Endometrium (tissue), 2 donors: ENCODE measurements around the gene PATL2.
"Not testable (repeated sequence)": the region's sequence is repeated elsewhere in the genome, so short reads cannot be mapped to it uniquely, and the experiment has no call there.

Experiments
- FAIRE-seq: peaks from 2 replicates; lab custom pipeline; 2012; peaks lifted over from hg19 to GRCh38; lab: Jason Lieb, UNC
- donor health status: control.
- donor health status: control.

PATL2 gene

GRCh38 chr15:44647036-44647435 is 64.1 kb downstream of the PATL2 start:
- no peak for FAIRE-seq

- FAIRE-seq, result no peak
Observed at GRCh38 chr15:44646460-44646859, 64.7 kb downstream of the PATL2 start.

GRCh38 chr15:44641651-44642050 is 69.5 kb downstream of the PATL2 start:
- no peak for FAIRE-seq

GRCh38 chr15:44636976-44637375 is 74.1 kb downstream of the PATL2 start:
- FAIRE-seq, result peak; percentile 64

- no peak for FAIRE-seq
Observed at GRCh38 chr15:44633603-44634002, 77.5 kb downstream of the PATL2 start.

GRCh38 chr15:44625286-44625685 is 85.8 kb downstream of the PATL2 start:
- FAIRE-seq, result not testable (repeated sequence)

- FAIRE-seq, result no peak
Observed at GRCh38 chr15:44623178-44623577, 87.9 kb downstream of the PATL2 start.

GRCh38 chr15:44620081-44620480 is 91.0 kb downstream of the PATL2 start:
- FAIRE-seq, result no peak

GRCh38 chr15:44616974-44617373 is 94.1 kb downstream of the PATL2 start:
- no peak for FAIRE-seq
